ENCODE results near the gene XPOT.

DNA sequence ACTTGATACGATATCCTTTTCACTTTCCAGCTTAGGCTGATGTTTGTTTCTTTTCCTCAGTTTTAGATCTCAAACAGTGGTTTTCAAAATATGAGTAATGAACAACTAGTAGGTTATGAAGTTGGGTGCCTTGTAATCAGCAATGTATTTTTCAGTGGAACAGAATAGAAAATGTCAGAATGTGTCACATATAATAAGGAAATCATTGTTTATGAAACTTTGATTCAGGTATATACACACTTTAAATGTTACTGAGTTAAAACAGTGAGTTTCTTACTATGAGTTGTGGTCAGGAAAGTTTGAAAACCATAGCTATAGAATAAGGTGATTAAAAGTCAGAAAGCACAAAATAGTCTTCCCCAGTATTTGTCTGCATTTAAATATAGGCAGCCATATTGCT lies 87.5 kb downstream of the XPOT start:
- TF ChIP-seq, protein P1, sequence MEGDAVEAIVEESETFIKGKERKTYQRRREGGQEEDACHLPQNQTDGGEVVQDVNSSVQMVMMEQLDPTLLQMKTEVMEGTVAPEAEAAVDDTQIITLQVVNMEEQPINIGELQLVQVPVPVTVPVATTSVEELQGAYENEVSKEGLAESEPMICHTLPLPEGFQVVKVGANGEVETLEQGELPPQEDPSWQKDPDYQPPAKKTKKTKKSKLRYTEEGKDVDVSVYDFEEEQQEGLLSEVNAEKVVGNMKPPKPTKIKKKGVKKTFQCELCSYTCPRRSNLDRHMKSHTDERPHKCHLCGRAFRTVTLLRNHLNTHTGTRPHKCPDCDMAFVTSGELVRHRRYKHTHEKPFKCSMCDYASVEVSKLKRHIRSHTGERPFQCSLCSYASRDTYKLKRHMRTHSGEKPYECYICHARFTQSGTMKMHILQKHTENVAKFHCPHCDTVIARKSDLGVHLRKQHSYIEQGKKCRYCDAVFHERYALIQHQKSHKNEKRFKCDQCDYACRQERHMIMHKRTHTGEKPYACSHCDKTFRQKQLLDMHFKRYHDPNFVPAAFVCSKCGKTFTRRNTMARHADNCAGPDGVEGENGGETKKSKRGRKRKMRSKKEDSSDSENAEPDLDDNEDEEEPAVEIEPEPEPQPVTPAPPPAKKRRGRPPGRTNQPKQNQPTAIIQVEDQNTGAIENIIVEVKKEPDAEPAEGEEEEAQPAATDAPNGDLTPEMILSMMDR (IDR thresholded peaks at IDR 0.05): no peak
- TF ChIP-seq EP300 (IDR thresholded peaks at IDR 0.05) (no peak), POLR2A (IDR thresholded peaks at IDR 0.05) (no peak), POLR2AphosphoS5 (IDR thresholded peaks at IDR 0.05) (no peak)
